Measurements from ENCODE around the gene CHRNB1.
A peak's percentile ranks its signal among the peaks of the same experiment; 100 is the strongest.
"Not testable (repeated sequence)": the region's sequence is repeated elsewhere in the genome, so short reads cannot be mapped to it uniquely, and the experiment has no call there.

Gene CHRNB1

DNA sequence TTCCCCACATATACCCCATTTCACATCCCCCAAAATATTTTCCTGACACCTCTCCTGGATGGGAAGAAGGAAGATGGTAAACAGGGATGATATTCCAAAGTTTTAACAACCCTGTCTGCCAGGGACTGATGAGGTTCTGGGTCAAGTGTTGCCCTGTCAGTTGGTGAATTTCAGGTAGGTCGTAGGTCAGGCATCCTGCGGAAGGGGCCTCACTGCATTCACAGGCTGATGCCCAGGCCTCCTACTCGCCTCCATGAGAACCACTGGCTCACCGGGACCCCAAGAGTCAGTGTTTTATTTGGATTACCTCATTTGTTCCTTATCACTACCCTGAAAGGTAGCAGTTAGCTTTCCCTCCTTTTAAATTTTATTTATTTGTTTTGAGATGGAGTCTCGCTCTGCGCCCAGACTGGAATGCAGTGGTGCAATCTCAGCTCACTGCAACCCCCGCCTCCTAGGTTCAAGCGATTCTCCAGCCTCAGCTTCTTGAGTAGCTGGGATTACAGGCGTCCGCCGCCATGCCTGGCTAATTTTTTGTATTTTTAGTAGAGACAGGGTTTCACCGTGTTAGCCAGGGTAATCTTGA is 24.0 kb downstream of the CHRNB1 start:
- no peak for DNase-seq

GRCh38 chr17:7469843-7470242 is 25.0 kb downstream of the CHRNB1 start:
- not testable (repeated sequence) for DNase-seq

GRCh38 chr17:7470457-7470973 is 25.7 kb downstream of the CHRNB1 start:
- DNase-seq = not testable (repeated sequence)

DNA sequence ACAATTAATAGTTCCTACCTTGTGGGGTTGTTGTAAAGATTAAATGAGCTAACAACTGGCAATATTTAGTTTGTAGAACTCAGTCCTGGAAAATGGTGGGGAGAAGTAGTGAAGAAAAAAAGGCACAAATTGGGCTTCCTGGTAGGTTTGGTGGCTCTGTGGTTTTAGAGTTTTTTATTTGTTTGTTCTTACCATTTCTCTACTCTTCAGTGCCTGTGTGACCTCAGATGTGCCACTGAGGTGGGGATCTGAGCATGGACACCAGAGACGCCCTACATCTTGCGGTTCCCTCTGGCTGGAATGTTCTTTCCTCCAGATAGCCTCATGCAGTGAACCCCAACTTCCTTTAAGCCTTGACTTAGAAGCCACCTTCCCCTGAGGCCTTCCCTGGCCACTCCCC is 26.9 kb downstream of the CHRNB1 start:
- no peak for DNase-seq

DNA sequence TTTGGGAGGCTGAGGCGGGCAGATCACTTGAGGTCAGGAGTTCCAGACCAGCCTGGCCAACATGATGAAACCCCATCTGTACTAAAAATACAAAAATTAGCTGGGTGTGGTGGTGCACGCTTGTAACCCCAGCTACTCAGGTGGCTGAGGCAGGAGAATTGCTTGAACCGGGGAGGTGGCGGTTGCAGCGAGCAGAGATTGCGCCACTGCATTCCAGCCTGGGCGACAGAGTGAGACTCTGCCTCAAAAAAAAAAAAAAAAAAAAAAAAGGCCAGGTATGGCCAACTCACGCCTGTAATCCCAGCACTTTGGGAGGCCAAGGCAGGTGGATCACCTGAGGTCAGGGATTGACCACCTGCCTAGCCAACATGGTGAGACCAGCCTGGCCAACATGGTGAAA is 29.9 kb downstream of the CHRNB1 start:
- DNase-seq = not testable (repeated sequence)

DNA sequence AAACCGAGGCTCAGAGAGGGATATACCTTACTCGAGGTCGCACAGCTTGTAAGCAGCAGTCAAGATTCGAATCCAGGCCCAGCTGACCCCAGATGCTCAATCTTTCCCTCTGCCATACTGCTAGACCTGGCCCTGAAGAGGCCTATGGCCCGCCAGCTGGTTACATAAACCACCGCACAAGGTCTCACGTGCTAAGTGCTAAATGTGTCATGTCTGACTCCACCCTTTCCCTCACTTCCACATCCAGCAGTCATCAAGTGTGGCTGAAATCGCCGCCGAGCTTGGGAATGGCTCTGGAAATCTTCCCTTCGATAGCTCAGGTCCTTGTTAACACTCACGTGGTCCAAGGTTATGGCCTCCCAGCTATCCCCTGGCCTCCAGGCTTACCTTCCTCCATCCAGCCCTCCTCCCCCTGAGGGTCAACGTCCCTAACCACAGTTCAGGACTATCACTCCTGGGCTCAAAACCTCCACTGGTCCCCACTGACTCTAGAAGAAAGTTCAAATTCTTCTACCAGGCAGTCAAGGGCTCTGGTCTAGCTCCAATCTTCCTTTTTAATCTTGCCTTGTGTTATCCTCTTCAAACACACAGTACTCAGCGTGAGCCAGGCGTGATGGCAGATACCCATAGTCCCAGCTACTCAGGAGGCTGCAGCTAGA is 31.0 kb downstream of the CHRNB1 start:
- no peak for DNase-seq

DNA sequence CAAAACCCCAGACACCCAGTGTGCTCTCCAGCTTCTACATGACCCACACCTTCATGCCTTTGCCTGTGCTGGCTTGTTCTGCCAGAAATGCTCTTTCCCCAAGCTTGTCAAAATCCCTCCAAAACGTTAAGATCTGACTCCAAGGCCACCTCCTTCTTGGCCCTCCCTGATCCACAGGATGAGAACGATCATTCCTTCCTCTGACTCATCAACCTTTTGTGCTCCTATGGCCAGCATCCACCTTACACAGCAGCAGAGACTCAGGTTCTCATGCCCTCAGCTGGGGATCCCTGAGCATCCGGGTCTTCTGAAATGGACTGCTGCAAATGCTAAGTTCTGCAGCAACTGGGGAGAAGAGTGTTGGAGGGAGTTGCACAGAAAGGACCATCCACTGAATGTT is 31.6 kb downstream of the CHRNB1 start:
- no peak for DNase-seq

- DNase-seq = no peak
Measured at GRCh38 chr17:7476951-7477350, 32.1 kb downstream of the CHRNB1 start.

- no peak for DNase-seq
Measured at GRCh38 chr17:7477392-7478275, 32.8 kb downstream of the CHRNB1 start.

DNA sequence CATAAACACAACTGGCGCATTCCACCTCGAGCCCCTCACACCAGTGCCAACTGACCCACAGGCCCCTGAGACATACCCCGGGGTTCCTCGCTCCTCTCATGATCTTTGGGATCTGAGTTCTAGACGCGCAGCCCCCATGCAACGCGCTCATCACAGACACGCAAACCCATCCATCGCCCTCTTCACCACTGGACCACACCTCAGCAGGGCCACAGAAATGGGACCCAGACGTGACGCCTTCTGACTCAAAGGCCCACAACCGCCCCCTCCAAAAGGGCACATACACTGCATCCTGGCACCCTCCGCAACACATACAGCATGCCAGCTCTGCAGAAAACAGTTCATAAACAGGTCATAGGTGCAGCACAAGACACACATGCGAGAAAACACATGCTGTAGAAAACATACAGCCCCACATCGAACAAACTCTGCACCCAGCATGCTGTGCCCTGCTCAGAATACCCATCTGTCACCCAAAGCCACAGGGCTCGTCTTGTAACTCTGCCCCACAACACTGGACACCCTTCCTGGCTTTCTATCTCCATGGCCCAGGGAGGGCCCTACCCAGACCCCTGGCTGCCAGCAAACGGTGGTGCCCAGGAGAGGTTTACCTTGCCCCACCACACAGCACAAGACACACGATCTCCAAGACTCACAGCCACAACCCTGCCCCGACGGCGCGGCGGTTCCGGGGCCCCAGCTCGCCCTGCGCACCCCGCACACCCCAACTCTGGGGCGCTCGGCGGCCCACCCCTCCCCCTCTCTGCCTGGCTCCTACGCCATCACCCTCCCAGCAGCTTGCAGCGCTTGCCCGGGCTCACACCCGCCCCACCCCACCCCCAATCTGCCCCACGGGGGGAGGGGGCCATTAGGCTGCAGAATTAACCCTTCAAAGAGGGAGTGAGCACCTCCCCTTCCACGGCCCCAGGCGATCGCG is 33.7 kb downstream of the CHRNB1 start:
- no peak for DNase-seq

GRCh38 chr17:7479213-7480088 is 34.6 kb downstream of the CHRNB1 start, which contains the start of gene ZBTB4:
ZBTB4 (minus strand) TSS chr17:7479631; CDS start chr17:7466801, 12,830 bp downstream.
- no peak for DNase-seq

- no peak for DNase-seq
Measured at GRCh38 chr17:7480089-7480384, 35.2 kb downstream of the CHRNB1 start.

GRCh38 chr17:7481275-7481674 is 36.4 kb downstream of the CHRNB1 start, which contains the start of gene SLC35G6:
SLC35G6 (plus strand) TSS chr17:7481446; CDS start chr17:7481517, 71 bp downstream.
- DNase-seq = not testable (repeated sequence)

GRCh38 chr17:7481842-7482741 is 37.2 kb downstream of the CHRNB1 start:
- DNase-seq = not testable (repeated sequence)

DNA sequence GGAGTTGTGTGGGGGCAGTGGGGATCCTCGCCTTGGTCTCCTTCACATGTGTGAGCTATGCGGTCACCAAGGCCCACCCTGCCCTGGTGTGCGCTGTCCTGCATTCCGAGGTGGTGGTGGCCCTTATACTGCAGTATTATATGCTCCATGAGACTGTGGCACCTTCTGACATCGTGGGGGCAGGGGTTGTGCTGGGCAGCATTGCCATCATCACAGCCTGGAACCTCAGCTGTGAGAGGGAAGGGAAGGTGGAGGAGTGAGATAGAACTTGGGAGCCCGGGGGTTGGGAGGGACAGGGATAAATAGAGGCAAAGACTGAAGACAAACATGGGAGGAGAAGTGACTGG is 37.9 kb downstream of the CHRNB1 start:
- DNase-seq = not testable (repeated sequence)

GRCh38 chr17:7483255-7484066 is 38.6 kb downstream of the CHRNB1 start:
- peak; percentile 97 for DNase-seq

GRCh38 chr17:7484067-7484918 is 39.4 kb downstream of the CHRNB1 start, which contains the start of gene POLR2A:
POLR2A (plus strand) TSS chr17:7484366.
- peak; percentile 97 for DNase-seq

GRCh38 chr17:7484919-7485377 is 40.1 kb downstream of the CHRNB1 start:
- peak; percentile 50 for DNase-seq
